GM12878 (cell line): ENCODE measurements around the gene MAVS. TPM values are rescaled to one million over a fixed set of nuclear protein-coding genes. Genes with fewer than 3 reads are reported as not detected.

Experiments
- ATAC-seq: fragments of 200-7000 bp; cut with Tn5 transposase; 3 replicates; pipeline ENCODE4 v1.9.1; 2020; ENCODE audit warnings: mild to moderate bottlenecking, moderate library complexity
- BruUV-seq: library from RNA; stranded (reverse); fragments of 400-500 nt; replicated peaks from 2 replicates; lab custom pipeline; 2021; lab: Mats Ljungman, UMichigan
- CTCF ChIA-PET: fragments of 300-600 bp; sonication (Branson Sonifier 250); formaldehyde crosslinking; extraction: SDS; loops from one replicate; lab custom pipeline; 2021; ENCODE audit warnings: inconsistent platforms; lab: Yijun Ruan, JAX
- POLR2A ChIA-PET: fragments of 350-600 bp; formaldehyde crosslinking; extraction: SDS; loops from one replicate; lab custom pipeline; 2021; ENCODE audit warnings: inconsistent platforms; lab: Charles Lee
- RAD21 ChIA-PET: fragments of 300-600 bp; sonication (Branson Sonifier 250); formaldehyde crosslinking; loops from one replicate; lab custom pipeline; 2023; ENCODE audit warnings: antibody characterized with exemption; ENCODE audit not compliant: unreplicated experiment; lab: Charles Lee
- SMC1A ChIA-PET: fragments of 300-600 bp; sonication (Branson Sonifier 250); formaldehyde crosslinking; loops from one replicate; lab custom pipeline; 2023; ENCODE audit not compliant: unreplicated experiment, uncharacterized antibody; lab: Charles Lee
- DNase-seq: peaks from one replicate; pipeline ENCODE4 v3.0.0-alpha.2; 2011; ENCODE audit warnings: low read depth, low spot score
- FAIRE-seq: peaks from 3 replicates; lab custom pipeline; 2011; peaks lifted over from hg19 to GRCh38; lab: Jason Lieb, UNC
- H2AFZ ChIP-seq: 2 replicates; pipeline ENCODE4 v1.6.0; 2011; ENCODE audit warnings: low read depth, low read length, control low read depth; ENCODE audit not compliant: control insufficient read depth
- H3K27ac ChIP-seq: 2 replicates; pipeline ENCODE4 v1.5.1; 2011; ENCODE audit warnings: control low read depth; ENCODE audit not compliant: control insufficient read depth, insufficient read depth
- H3K27me3 ChIP-seq, 2 experiments: replicated peaks in 1 of 2; 2 replicates each; pipeline versions ENCODE4 v1.6.0 to v1.6.1; 2011; ENCODE audit warnings: low read length in 1 of 2; ENCODE audit not compliant: control insufficient read depth in 2 of 2, insufficient read depth in 2 of 2
- H3K36me3 ChIP-seq, 2 experiments: 2 replicates each; pipeline ENCODE4 v1.5.1; 2011; ENCODE audit warnings: low read length in 1 of 2; ENCODE audit not compliant: control insufficient read depth in 2 of 2, insufficient read depth in 2 of 2
- H3K4me1 ChIP-seq: 2 replicates; pipeline ENCODE4 v1.6.1; 2011; ENCODE audit warnings: mild to moderate bottlenecking, low read length, moderate library complexity, mixed read lengths; ENCODE audit not compliant: control insufficient read depth, insufficient read depth
- H3K4me2 ChIP-seq: 2 replicates; pipeline ENCODE4 v1.6.0; 2011; ENCODE audit warnings: control low read depth; ENCODE audit not compliant: control insufficient read depth, insufficient read depth
- H3K4me3 ChIP-seq: fragments of 200-600 bp; sonication (generic); 2 replicates; pipeline ENCODE4 v1.5.1; 2016
- H3K79me2 ChIP-seq: 2 replicates; pipeline ENCODE4 v1.6.0; 2011; ENCODE audit warnings: low read length; ENCODE audit not compliant: control insufficient read depth, insufficient read depth
- H3K9ac ChIP-seq: 2 replicates; pipeline ENCODE4 v1.8.0; 2011; ENCODE audit warnings: low read length, control low read depth, mixed read lengths; ENCODE audit not compliant: control insufficient read depth, insufficient read depth
- H3K9me3 ChIP-seq: replicated peaks from 3 replicates; pipeline ENCODE4 v1.5.1; 2011; ENCODE audit warnings: mild to moderate bottlenecking, low read length; ENCODE audit not compliant: control insufficient read depth, insufficient read depth
- H4K20me1 ChIP-seq: 2 replicates; pipeline ENCODE4 v1.6.0; 2011; ENCODE audit not compliant: control insufficient read depth, insufficient read depth
- GABPA ChIP-seq: IDR thresholded peaks from 2 replicates; pipeline ENCODE4 v1.6.1; 2014; ENCODE audit warnings: antibody characterized with exemption, low read depth, mild to moderate bottlenecking, inconsistent platforms
- PAX8 ChIP-seq: fragments of 450-650 bp; IDR thresholded peaks from 2 replicates; pipeline ENCODE4 v1.6.1; 2017; ENCODE audit warnings: mild to moderate bottlenecking, moderate library complexity
- RCOR1 ChIP-seq: conservative IDR thresholded peaks from 2 replicates; pipeline ENCODE4 v1.6.1; 2012; ENCODE audit warnings: low read depth, low read length, improper control_type of control experiment
- RFX5 ChIP-seq: IDR thresholded peaks from 2 replicates; pipeline ENCODE4 v1.6.1; 2011; ENCODE audit warnings: low read depth, low read length, improper control_type of control experiment
- SMARCA5 ChIP-seq: fragments of 450-650 bp; IDR thresholded peaks from 2 replicates; pipeline ENCODE4 v1.6.1; 2017; ENCODE audit warnings: mild to moderate bottlenecking
- WGBS: methylation state at CpG from one replicate; pipeline ENCODE4 v1.1.6; 2016; ENCODE audit warnings: low lambda C conversion rate; ENCODE audit not compliant: insufficient replicate concordance, insufficient coverage; ENCODE audit errors: missing lambda C conversion rate; 5-methylcytosine and 5-hydroxymethylcytosine counted together
- in situ Hi-C: fragments of 300-500 bp; cut with MboI; formaldehyde crosslinking; loops from 9 replicates; pipeline ENCODE4 v1.14.3; 2018; ENCODE audit warnings: mixed read lengths
- intact Hi-C: fragments of 100-400 bp; cut with micrococcal nuclease; formaldehyde crosslinking; loops from one replicate; pipeline ENCODE4 v1.14.2; 2022; ENCODE audit not compliant: unreplicated experiment
- polyA plus RNA-seq, 11 experiments: library from polyadenylated mRNA; depleted of rRNA in 4 of 11; unstranded in 6 of 11; stranded (reverse) in 5 of 11; fragments of >200 nt; fragmentation: Nextera tagmentation in 4 of 11; fragmentation: Illumina TruSeq in 1 of 11; extraction: Ambion mirVana in 4 of 11; extraction: Trizol in 1 of 11; gene quantifications; 1 replicate in 1 of 11; 2 replicates in 10 of 11; pipeline versions ENCODE4 v1.2.1 to v1.2.3, GENCODE V29; 2011 to 2016; ENCODE audit warnings: inconsistent platforms in 2 of 11, missing spikeins in 2 of 11, low read depth in 1 of 11
- total RNA-seq, 4 experiments: library from RNA; depleted of rRNA in 3 of 4; stranded (reverse); fragments of >200 nt in 3 of 4; fragmentation: Illumina TruSeq in 1 of 4; extraction: Trizol in 1 of 4; gene quantifications; 2 replicates each; pipeline versions ENCODE4 v1.2.1 to v1.2.3, GENCODE V29; 2013 to 2021
- TF ChIP-seq, protein P1 (sequence below): fragments of 450-650 bp; IDR thresholded peaks from 2 replicates; pipeline ENCODE4 v1.6.1; 2018; ENCODE audit warnings: borderline replicate concordance, mild to moderate bottlenecking; ENCODE audit not compliant: partially characterized antibody

MAVS gene
- total and polyA plus RNA-seq, 10 of the 15 experiments (the other 5 are each of a cell fraction or from before 2014, with no cell fraction given): 1.6 to 25.2 (median 12.6) TPM

DNA sequence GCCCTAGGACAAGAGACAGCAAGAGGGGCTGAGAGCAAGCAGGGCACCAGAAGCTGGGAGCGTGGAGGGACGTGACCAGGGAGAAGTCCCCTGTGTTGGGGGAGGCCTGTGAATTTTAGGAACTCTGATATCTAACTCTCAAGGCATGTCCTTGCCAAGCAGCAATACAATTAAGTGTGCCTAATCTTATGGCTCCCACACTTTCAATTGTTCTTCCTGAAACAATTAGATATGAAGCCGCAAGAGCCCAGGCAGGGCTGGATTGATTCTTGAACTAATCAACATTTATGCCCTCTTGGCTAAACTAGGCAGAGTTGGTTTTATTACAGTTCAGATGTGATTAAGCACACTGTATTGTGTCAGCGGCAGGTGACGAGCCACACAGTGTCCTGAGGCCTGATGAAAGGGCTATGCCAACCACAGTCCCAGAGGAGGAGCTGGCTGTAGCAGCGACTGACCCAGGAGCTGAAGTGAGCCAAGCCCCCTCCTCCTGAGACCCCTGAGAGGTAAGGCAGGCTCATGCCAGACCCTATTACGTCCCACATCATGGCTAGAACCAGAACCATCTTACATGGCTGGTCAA lies 4.2 kb upstream of the MAVS start:
- H3K4me1 ChIP-seq: peaks cover 13% of the 10 kb centered on the region
- POLR2A ChIA-PET: interaction anchor here (0.6 to 0.7 kb wide), 2 partner anchors 75 to 245 kb away, joined by 3 to 4 read pairs; partner anchors contain the start of gene ADISSP
- H3K4me3 ChIP-seq: no peak overlapping the region
- no peak for DNase-seq
- peaks cover 14% of the 10 kb centered on the region for H3K79me2 ChIP-seq
- no peaks in the 10 kb centered on the region for H4K20me1 ChIP-seq
- WGBS: 94% methylated on average over 7 of the region's 7 CpGs
- no peaks in the 10 kb centered on the region for H3K9me3 ChIP-seq
- no peak overlapping the region for H2AFZ ChIP-seq
- no TSS peak for BruUV-seq
- SMC1A ChIA-PET: interaction anchor here (0.9 kb wide), 1 partner anchor 42 kb away, joined by 3 read pairs; no protein-coding TSS in a partner anchor
- H3K27ac ChIP-seq: no peak overlapping the region
- intact Hi-C loops (no loop called here), in situ Hi-C loops (no loop called here)
- H3K9ac ChIP-seq: no peak overlapping the region
- no peak for FAIRE-seq
- no peaks in the 10 kb centered on the region for H3K36me3 ChIP-seq
- H3K4me2 ChIP-seq: no peak overlapping the region
- ATAC-seq: no peak
- CTCF ChIA-PET: interaction anchor here (1.5 kb wide), 1 partner anchor 12 kb away, joined by 4 read pairs; no protein-coding TSS in a partner anchor
- TF ChIP-seq PAX8 (no peak), SMARCA5 (no peak), RFX5 (no peak), GABPA (no peak), RCOR1 (no peak)
- TF ChIP-seq, protein P1, sequence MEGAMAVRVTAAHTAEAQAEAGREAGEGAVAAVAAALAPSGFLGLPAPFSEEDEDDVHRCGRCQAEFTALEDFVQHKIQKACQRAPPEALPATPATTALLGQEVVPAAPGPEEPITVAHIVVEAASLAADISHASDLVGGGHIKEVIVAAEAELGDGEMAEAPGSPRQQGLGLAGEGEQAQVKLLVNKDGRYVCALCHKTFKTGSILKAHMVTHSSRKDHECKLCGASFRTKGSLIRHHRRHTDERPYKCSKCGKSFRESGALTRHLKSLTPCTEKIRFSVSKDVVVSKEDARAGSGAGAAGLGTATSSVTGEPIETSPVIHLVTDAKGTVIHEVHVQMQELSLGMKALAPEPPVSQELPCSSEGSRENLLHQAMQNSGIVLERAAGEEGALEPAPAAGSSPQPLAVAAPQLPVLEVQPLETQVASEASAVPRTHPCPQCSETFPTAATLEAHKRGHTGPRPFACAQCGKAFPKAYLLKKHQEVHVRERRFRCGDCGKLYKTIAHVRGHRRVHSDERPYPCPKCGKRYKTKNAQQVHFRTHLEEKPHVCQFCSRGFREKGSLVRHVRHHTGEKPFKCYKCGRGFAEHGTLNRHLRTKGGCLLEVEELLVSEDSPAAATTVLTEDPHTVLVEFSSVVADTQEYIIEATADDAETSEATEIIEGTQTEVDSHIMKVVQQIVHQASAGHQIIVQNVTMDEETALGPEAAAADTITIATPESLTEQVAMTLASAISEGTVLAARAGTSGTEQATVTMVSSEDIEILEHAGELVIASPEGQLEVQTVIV: no peak
- RAD21 ChIA-PET: no interaction called here
- no peaks in the 10 kb centered on the region for H3K27me3 ChIP-seq
